Sigmoid colon (tissue), 4 donors: Measurements from ENCODE around the gene DLK2.

ENCODE experiments used
- POLR2AphosphoS5 ChIP-seq, 4 donors: sonication (generic); formaldehyde crosslinking; IDR thresholded peaks; one replicate each; pipeline ENCODE4 v1.6.1; 2017; ENCODE audit warnings: antibody characterized with exemption in 4 of 4
- TF ChIP-seq, protein P1 (sequence below), 4 experiments: fragments of 450-650 bp in 3 of 4; fragments of 200-600 bp in 1 of 4; IDR thresholded peaks; one replicate each; pipeline ENCODE4 v1.5.1; 2016 to 2019; ENCODE audit warnings: antibody characterized with exemption in 4 of 4, mild to moderate bottlenecking in 3 of 4, moderate library complexity in 2 of 4

- TF ChIP-seq, protein P1, sequence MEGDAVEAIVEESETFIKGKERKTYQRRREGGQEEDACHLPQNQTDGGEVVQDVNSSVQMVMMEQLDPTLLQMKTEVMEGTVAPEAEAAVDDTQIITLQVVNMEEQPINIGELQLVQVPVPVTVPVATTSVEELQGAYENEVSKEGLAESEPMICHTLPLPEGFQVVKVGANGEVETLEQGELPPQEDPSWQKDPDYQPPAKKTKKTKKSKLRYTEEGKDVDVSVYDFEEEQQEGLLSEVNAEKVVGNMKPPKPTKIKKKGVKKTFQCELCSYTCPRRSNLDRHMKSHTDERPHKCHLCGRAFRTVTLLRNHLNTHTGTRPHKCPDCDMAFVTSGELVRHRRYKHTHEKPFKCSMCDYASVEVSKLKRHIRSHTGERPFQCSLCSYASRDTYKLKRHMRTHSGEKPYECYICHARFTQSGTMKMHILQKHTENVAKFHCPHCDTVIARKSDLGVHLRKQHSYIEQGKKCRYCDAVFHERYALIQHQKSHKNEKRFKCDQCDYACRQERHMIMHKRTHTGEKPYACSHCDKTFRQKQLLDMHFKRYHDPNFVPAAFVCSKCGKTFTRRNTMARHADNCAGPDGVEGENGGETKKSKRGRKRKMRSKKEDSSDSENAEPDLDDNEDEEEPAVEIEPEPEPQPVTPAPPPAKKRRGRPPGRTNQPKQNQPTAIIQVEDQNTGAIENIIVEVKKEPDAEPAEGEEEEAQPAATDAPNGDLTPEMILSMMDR (IDR thresholded peaks at IDR 0.05), result no peak
- no peak for TF ChIP-seq POLR2AphosphoS5 (IDR thresholded peaks at IDR 0.05)
These were observed 39.0 kb upstream of the DLK2 start for GRCh38 chr6:43494321-43494720.
